ENCODE data around the gene NDUFV3. TPM values are rescaled to one million over a fixed set of nuclear protein-coding genes. Genes with fewer than 3 reads are reported as not detected.

Gene NDUFV3
- total RNA-seq, 2 experiments from 2014 or later = 23.1 to 29.4 TPM

GRCh38 chr21:42922918-42923317 lies 29.8 kb downstream of the NDUFV3 start:
- Histone ChIP-seq H2AFZ (ENCODE audit: low read length) (no peak overlapping the region), H3K4me2 (ENCODE audit: low read length) (no peak overlapping the region; the same call in 1 of the 2 replicates), H3K27ac (ENCODE audit: low read depth, low read length, poor library complexity, severe bottlenecking) (no peak overlapping the region), H4K20me1 (ENCODE audit: insufficient read depth, low read length) (no peaks in the 10 kb centered on the region), H3K9me2 (ENCODE audit: insufficient read depth, low read length) (no peaks in the 10 kb centered on the region), H3K79me2 (ENCODE audit: insufficient read depth, low read depth, low read length) (no peaks in the 10 kb centered on the region), H3K4me1 (ENCODE audit: insufficient read depth, low read length, poor library complexity, severe bottlenecking) (peaks cover 23% of the 10 kb centered on the region), H3K4me3 (ENCODE audit: low read depth, low read length, poor library complexity, severe bottlenecking) (no peak overlapping the region), H3K36me3 (ENCODE audit: insufficient read depth, low read length) (no peaks in the 10 kb centered on the region), H3K9me3 (ENCODE audit: low read length) (no peaks in the 10 kb centered on the region)
- TF ChIP-seq CTCF (conservative IDR thresholded peaks at IDR 0.05; ENCODE audit: low read length) (no peak), EZH2phosphoT487 (IDR thresholded peaks at IDR 0.05; ENCODE audit: borderline replicate concordance, low read depth, low read length) (no peak)
- DNase-seq (ENCODE audit: low spot score) = no peak
- intact Hi-C loops (cut with micrococcal nuclease; ENCODE audit: unreplicated experiment) = no loop called here
- ChIA-PET CTCF (ENCODE audit: unreplicated experiment) (no interaction called here), POLR2A (interaction anchor here (0.6 kb wide), 1 partner anchor 12 kb away, joined by 5 read pairs; no protein-coding TSS in a partner anchor)
- no TSS peak for BruUV-seq (replicated peaks)

DNA sequence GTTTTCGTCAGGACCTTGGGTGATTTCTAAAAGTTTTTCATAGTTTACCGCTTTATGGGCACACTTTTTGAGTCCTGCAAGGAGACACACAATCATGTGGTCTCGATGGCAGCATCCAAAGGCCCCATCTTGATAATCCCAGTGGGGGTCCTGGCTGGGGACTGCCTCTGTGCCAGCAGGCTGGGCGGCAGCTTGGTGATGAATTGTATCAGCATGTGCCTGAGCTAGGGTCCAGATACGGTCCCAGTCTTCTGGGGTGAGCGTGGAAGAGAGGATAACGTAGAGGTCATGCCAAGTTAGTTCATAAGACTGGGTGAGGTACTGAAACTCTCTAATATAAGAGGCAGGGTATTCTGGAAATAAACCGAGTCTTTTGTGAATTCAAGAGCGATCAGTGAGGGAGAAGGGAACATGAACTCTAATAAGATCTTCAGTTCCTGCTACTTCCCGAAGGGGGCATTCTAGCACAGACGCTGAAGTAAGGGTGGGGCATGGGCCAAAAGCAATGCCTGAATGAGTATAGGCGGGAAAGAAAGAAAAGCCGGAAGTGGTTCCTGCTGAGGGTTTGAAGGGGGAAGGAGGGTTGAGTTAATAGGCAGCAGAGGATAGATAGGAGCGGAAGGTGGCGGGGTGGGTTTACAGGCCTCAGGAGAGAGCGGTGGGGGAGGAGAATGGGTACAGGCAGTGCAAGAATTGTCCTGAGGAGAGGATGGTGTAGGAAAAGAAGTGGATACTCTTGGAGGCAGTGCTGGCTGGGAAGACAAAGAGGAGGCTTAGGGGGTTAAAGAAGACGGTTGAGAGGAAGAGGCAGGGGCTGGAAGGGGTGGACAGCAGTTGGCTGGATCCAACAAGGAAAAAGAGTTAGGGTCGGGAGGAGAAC lies 30.7 kb downstream of the NDUFV3 start:
- H3K4me3 ChIP-seq (ENCODE audit: low read depth, low read length, poor library complexity, severe bottlenecking) = peak overlapping the region; percentile 31
- POLR2A ChIA-PET = no interaction called here

More for the DNA sequence above, 30.7 kb downstream of the NDUFV3 start:
- Histone ChIP-seq H3K9me2 (ENCODE audit: insufficient read depth, low read length) (no peaks in the 10 kb centered on the region), H2AFZ (ENCODE audit: low read length) (peak overlapping the region; percentile 83), H3K4me2 (ENCODE audit: low read length) (peak overlapping the region; percentile 59), H3K79me2 (ENCODE audit: insufficient read depth, low read depth, low read length) (no peaks in the 10 kb centered on the region), H3K36me3 (ENCODE audit: insufficient read depth, low read length) (no peaks in the 10 kb centered on the region), H3K4me1 (ENCODE audit: insufficient read depth, low read length, poor library complexity, severe bottlenecking) (peaks cover 23% of the 10 kb centered on the region), H3K9me3 (ENCODE audit: low read length) (no peaks in the 10 kb centered on the region), H4K20me1 (ENCODE audit: insufficient read depth, low read length) (no peaks in the 10 kb centered on the region), H3K27ac (ENCODE audit: low read depth, low read length, poor library complexity, severe bottlenecking) (peak overlapping the region; percentile 68)
- CTCF ChIA-PET (ENCODE audit: unreplicated experiment) = no interaction called here
- no TSS peak for BruUV-seq (replicated peaks)
- TF ChIP-seq EZH2phosphoT487 (IDR thresholded peaks at IDR 0.05; ENCODE audit: borderline replicate concordance, low read depth, low read length) = no peak
- peak; percentile 91 for TF ChIP-seq CTCF (conservative IDR thresholded peaks at IDR 0.05; ENCODE audit: low read length)
- intact Hi-C loops (cut with micrococcal nuclease; ENCODE audit: unreplicated experiment) = loop anchor here (1.0 to 2.0 kb wide), 3 partner anchors 12 to 51 kb away; partner anchors contain the start of gene PKNOX1
- DNase-seq (ENCODE audit: low spot score) = peak; percentile 97
